ENCODE results near the gene ATP2C2. TPM values are rescaled to one million over a fixed set of nuclear protein-coding genes. Genes with fewer than 3 reads are reported as not detected.
"Not testable (repeated sequence)": the region's sequence is repeated elsewhere in the genome, so short reads cannot be mapped to it uniquely, and the experiment has no call there.

Gene ATP2C2
- total RNA-seq, 1 donor, result not detected

- no peaks in the 10 kb centered on the region for H3K9me3 ChIP-seq (ENCODE audit: low read depth, low read length)
- H3K36me3 ChIP-seq (ENCODE audit: insufficient read depth, low read length), result no peaks in the 10 kb centered on the region
- H3K4me1 ChIP-seq (ENCODE audit: insufficient read depth, low read length), result no peaks in the 10 kb centered on the region
- H4K20me1 ChIP-seq (ENCODE audit: insufficient read depth, low read length), result peaks cover 2% of the 10 kb centered on the region
- H2AFZ ChIP-seq (ENCODE audit: low read length), result no peak overlapping the region
- H3K27me3 ChIP-seq (ENCODE audit: insufficient read depth, low read length), result no peaks in the 10 kb centered on the region
- TF ChIP-seq CTCF (IDR thresholded peaks at IDR 0.05; ENCODE audit: extremely low read depth, low read depth, low read length), result no peak
- H3K27ac ChIP-seq (ENCODE audit: low read depth, low read length), result no peak overlapping the region
- H3K79me2 ChIP-seq (ENCODE audit: insufficient read depth, low read length), result no peaks in the 10 kb centered on the region
- DNase-seq (ENCODE audit: insufficient read length, low spot score, missing footprints), result no peak
- H3K4me2 ChIP-seq (ENCODE audit: insufficient read depth, low read length), result no peak overlapping the region
- no peak overlapping the region for H3K4me3 ChIP-seq (ENCODE audit: insufficient read depth, low read length)
Observed at GRCh38 chr16:84331998-84332780, 36.1 kb upstream of the ATP2C2 start.

- Histone ChIP-seq H3K4me3 (ENCODE audit: insufficient read depth, low read length) (no peak overlapping the region), H3K4me2 (ENCODE audit: insufficient read depth, low read length) (no peak overlapping the region), H2AFZ (ENCODE audit: low read length) (no peak overlapping the region), H3K9me3 (ENCODE audit: low read depth, low read length) (no peaks in the 10 kb centered on the region), H3K36me3 (ENCODE audit: insufficient read depth, low read length) (no peaks in the 10 kb centered on the region), H3K27me3 (ENCODE audit: insufficient read depth, low read length) (no peaks in the 10 kb centered on the region), H3K27ac (ENCODE audit: low read depth, low read length) (no peak overlapping the region), H3K4me1 (ENCODE audit: insufficient read depth, low read length) (no peaks in the 10 kb centered on the region), H4K20me1 (ENCODE audit: insufficient read depth, low read length) (peaks cover 2% of the 10 kb centered on the region), H3K79me2 (ENCODE audit: insufficient read depth, low read length) (no peaks in the 10 kb centered on the region)
- TF ChIP-seq CTCF (IDR thresholded peaks at IDR 0.05; ENCODE audit: extremely low read depth, low read depth, low read length), result no peak
- DNase-seq (ENCODE audit: insufficient read length, low spot score, missing footprints), result no peak
Observed at GRCh38 chr16:84332975-84333684, 35.2 kb upstream of the ATP2C2 start.

GRCh38 chr16:84334058-84334457 lies 34.3 kb upstream of the ATP2C2 start:
- Histone ChIP-seq H3K4me2 (ENCODE audit: insufficient read depth, low read length) (no peak overlapping the region), H3K27me3 (ENCODE audit: insufficient read depth, low read length) (peaks cover 1% of the 10 kb centered on the region), H4K20me1 (ENCODE audit: insufficient read depth, low read length) (peaks cover 2% of the 10 kb centered on the region), H2AFZ (ENCODE audit: low read length) (no peak overlapping the region), H3K36me3 (ENCODE audit: insufficient read depth, low read length) (no peaks in the 10 kb centered on the region), H3K79me2 (ENCODE audit: insufficient read depth, low read length) (no peaks in the 10 kb centered on the region), H3K27ac (ENCODE audit: low read depth, low read length) (no peak overlapping the region), H3K9me3 (ENCODE audit: low read depth, low read length) (no peaks in the 10 kb centered on the region), H3K4me3 (ENCODE audit: insufficient read depth, low read length) (no peak overlapping the region), H3K4me1 (ENCODE audit: insufficient read depth, low read length) (no peaks in the 10 kb centered on the region)
- no peak for TF ChIP-seq CTCF (IDR thresholded peaks at IDR 0.05; ENCODE audit: extremely low read depth, low read depth, low read length)
- no peak for DNase-seq (ENCODE audit: insufficient read length, low spot score, missing footprints)

- no peak overlapping the region for H3K4me2 ChIP-seq (ENCODE audit: insufficient read depth, low read length)
- TF ChIP-seq CTCF (IDR thresholded peaks at IDR 0.05; ENCODE audit: extremely low read depth, low read depth, low read length), result no peak
- H3K79me2 ChIP-seq (ENCODE audit: insufficient read depth, low read length), result no peaks in the 10 kb centered on the region
- peaks cover 2% of the 10 kb centered on the region for H4K20me1 ChIP-seq (ENCODE audit: insufficient read depth, low read length)
- H3K4me1 ChIP-seq (ENCODE audit: insufficient read depth, low read length), result no peaks in the 10 kb centered on the region
- H3K36me3 ChIP-seq (ENCODE audit: insufficient read depth, low read length), result no peaks in the 10 kb centered on the region
- DNase-seq (ENCODE audit: insufficient read length, low spot score, missing footprints), result no peak
- H3K9me3 ChIP-seq (ENCODE audit: low read depth, low read length), result no peaks in the 10 kb centered on the region
- H2AFZ ChIP-seq (ENCODE audit: low read length), result no peak overlapping the region
- H3K4me3 ChIP-seq (ENCODE audit: insufficient read depth, low read length), result no peak overlapping the region
- H3K27me3 ChIP-seq (ENCODE audit: insufficient read depth, low read length), result peaks cover 5% of the 10 kb centered on the region
- H3K27ac ChIP-seq (ENCODE audit: low read depth, low read length), result no peak overlapping the region
Observed at GRCh38 chr16:84334482-84334881, 33.9 kb upstream of the ATP2C2 start.

- not testable (repeated sequence) for H3K27me3 ChIP-seq (ENCODE audit: insufficient read depth, low read length); H3K4me1 ChIP-seq (ENCODE audit: insufficient read depth, low read length); H3K4me3 ChIP-seq (ENCODE audit: insufficient read depth, low read length); H2AFZ ChIP-seq (ENCODE audit: low read length); DNase-seq (ENCODE audit: insufficient read length, low spot score, missing footprints); H4K20me1 ChIP-seq (ENCODE audit: insufficient read depth, low read length); H3K27ac ChIP-seq (ENCODE audit: low read depth, low read length); H3K79me2 ChIP-seq (ENCODE audit: insufficient read depth, low read length); H3K4me2 ChIP-seq (ENCODE audit: insufficient read depth, low read length); H3K36me3 ChIP-seq (ENCODE audit: insufficient read depth, low read length); H3K9me3 ChIP-seq (ENCODE audit: low read depth, low read length)
Observed at GRCh38 chr16:84337236-84337635, 31.1 kb upstream of the ATP2C2 start.

Data from osteoblast (primary cell).